Neural cell (in vitro differentiated cells): ENCODE data around the gene NINL.

Experiments used
- CTCF ChIP-seq: fragments of 450-650 bp; IDR thresholded peaks from 2 replicates; pipeline ENCODE4 v1.5.1; 2014; ENCODE audit warnings: antibody characterized with exemption, mild to moderate bottlenecking, moderate library complexity; ENCODE audit not compliant: poor library complexity, severe bottlenecking
- EP300 ChIP-seq: fragments of 450-650 bp; conservative IDR thresholded peaks from 2 replicates; pipeline ENCODE4 v1.6.1; 2014; ENCODE audit warnings: antibody characterized with exemption, mild to moderate bottlenecking, moderate library complexity; ENCODE audit not compliant: poor library complexity, severe bottlenecking
- EZH2 ChIP-seq: fragments of 200-600, 300-800 bp; shearing (Covaris generic), sonication (generic); IDR thresholded peaks from 2 replicates; pipeline ENCODE4 v1.6.1; 2014; ENCODE audit warnings: antibody characterized with exemption, low read length, borderline replicate concordance, mild to moderate bottlenecking; ENCODE audit not compliant: insufficient read depth, poor library complexity, severe bottlenecking
- MXI1 ChIP-seq: fragments of 450-650 bp; conservative IDR thresholded peaks from 2 replicates; pipeline ENCODE4 v1.6.1; 2014; ENCODE audit warnings: antibody characterized with exemption, mild to moderate bottlenecking; ENCODE audit not compliant: poor library complexity, severe bottlenecking
- POLR2AphosphoS5 ChIP-seq: IDR thresholded peaks from 2 replicates; pipeline ENCODE4 v1.6.1; 2012
- RAD21 ChIP-seq: fragments of 450-650 bp; conservative IDR thresholded peaks from 2 replicates; pipeline ENCODE4 v1.6.1; 2014; ENCODE audit warnings: antibody characterized with exemption, mild to moderate bottlenecking, moderate library complexity
- REST ChIP-seq: IDR thresholded peaks from 2 replicates; pipeline ENCODE4 v1.6.1; 2012; ENCODE audit warnings: borderline replicate concordance
- SMC3 ChIP-seq: fragments of 450-650 bp; conservative IDR thresholded peaks from 2 replicates; pipeline ENCODE4 v1.6.1; 2014; ENCODE audit warnings: antibody characterized with exemption, mild to moderate bottlenecking, moderate library complexity; ENCODE audit not compliant: poor library complexity
- TAF1 ChIP-seq: IDR thresholded peaks from 2 replicates; pipeline ENCODE4 v1.6.1; 2012; ENCODE audit warnings: low read depth

GRCh38 chr20:25408890-25409289 lies 176.4 kb downstream of the NINL start:
- TF ChIP-seq SMC3 (no peak), CTCF (no peak), POLR2AphosphoS5 (no peak), MXI1 (no peak), TAF1 (no peak), EZH2 (no peak), RAD21 (no peak), REST (no peak), EP300 (no peak)
